Stimulated activated CD4-positive, alpha-beta T cell treated with anti-CD3 and anti-CD28 coated beads, Interleukin-2, amount 100 ng/mL, for 4 hours (primary cell): ENCODE data around the gene TEAD3.
A peak's percentile ranks its signal among the peaks of the same experiment; 100 is the strongest.

Experiments used
- DNase-seq: peaks from one replicate; pipeline ENCODE4 v3.0.0-alpha.2; 2020; ENCODE audit warnings: low read depth

Gene TEAD3

GRCh38 chr6:35475573-35475972 is 21.3 kb downstream of the TEAD3 start:
- no peak for DNase-seq

DNA sequence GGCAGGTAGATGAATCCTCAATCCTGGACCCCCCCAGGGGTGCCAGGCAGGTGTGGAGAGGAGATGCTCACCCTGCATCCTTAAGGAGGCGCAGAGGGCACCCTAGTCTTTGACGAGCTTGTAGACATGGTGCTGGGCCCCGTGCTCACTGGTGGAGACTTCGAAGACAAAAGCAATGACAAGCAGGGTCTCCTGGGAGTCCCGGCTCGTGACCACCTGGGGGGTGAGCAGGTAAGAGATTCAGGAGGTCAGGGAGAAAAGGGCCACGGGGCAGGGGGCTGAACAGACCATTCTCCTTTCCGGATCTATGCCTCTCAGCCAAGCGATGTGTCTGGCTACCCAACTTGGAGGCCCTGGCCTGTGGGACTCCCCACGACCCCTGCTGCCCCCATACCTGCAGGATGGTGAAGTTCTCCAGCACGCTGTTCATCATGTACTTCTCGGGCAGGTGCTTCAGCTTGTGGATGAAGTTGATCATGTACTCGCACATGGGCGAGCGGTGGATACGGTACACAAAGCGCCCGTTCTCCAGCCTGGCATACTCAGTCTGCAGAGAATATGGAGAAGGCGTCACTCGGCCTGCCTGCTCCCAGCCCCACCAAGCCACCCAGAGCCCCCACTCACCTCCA is 21.8 kb downstream of the TEAD3 start:
- no peak for DNase-seq

DNA sequence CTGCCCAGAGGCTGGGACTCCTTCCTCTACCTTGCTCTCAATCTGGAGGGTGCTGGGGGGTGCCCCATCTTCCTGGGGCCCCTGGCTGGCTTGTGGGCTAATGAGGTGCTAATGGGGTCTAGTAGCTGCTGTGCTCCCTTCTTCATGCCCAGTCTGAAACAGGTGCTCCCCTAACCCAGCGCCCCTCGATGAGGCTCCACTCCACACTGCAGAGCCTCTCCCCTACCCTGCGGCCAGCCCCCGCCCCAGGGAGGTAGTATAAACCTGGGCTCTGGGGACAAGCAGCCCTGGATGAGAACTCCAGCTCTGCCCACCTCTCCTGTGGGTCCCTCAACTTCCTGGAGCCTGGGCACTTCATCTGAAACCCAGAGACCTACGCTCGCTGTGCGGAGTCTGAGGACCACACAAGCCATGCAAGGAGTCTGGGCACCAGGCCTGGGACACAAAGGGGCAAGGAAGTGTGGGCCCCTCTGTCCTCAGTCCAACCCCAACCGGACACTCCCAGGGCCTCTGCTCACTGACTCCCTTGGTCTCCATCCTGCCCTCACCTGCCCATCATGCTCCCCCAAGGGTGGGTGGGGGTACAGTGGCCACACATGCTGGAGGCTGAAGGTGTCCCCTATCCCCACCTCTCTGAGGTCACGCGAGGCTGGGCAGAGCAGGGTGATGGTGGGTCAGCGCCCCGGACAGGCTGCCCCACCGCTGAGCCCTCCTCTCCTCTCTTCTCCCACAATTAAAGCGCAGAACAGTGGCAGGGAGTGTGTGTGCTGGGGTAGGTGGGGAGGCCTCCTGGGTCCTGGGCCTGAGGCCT is 22.5 kb downstream of the TEAD3 start:
- no peak for DNase-seq

- DNase-seq, result no peak
These were observed 23.1 kb downstream of the TEAD3 start for GRCh38 chr6:35473850-35474130.

DNA sequence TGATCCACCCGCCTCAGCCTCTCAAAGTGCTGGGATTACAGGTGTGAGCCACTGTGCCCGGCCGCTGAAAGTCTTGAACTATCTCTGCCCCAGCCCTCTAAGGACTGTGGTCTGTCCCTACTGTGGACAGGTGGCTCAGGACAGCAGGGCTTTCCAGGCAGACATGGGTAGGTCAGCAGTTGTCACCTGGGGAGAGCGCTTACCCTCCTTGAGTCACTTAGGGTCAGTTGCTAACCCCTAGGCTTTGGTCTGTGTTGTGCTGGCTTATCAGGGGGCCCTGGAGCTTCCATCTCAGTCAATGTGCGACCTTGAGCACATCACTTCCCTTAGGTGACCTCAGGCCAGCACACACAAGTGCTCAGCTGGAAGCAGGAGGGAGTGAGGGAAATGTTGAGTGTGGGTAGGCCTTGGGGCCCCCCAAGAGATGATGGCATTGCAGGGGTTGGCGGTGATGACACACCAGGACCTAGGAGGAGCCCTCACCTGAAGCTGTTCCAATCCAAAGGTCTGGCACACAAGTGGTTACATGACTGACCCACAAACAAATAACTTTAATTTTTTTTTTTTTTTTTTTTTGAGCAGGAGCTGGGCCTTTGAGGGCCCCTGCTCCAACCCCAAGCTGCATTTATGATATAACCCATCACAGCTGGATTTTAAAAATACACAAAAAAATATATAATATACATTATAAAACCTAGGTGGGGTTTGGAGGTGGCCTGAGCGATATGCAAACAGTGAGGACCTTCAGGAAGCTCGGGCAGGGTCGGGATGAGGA is 23.6 kb downstream of the TEAD3 start:
- no peak for DNase-seq

DNA sequence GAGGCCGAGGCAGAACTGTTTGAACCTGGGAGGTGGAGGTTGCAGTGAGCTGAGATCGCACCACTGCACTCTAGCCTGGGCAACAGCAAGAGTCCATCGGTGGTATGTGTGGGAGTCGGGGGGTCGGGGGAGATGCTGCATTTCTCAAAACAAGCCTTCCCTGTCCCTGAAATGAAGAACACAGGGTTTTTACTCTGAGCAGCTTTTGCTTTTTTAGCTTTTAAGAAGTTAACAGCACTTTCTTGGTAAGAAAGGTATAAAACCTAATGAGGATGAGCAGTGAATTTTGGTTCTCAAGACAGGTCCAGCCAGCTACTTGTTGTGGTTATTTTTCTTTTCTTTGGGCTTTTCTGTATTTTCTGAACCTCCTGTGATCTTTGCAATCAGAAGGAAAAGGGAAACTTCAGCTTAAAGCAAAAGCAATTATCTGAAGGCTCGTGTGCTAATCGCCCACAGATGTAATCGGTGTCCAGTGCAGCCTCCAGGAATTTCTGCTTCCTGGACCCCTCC is 25.0 kb downstream of the TEAD3 start:
- DNase-seq, result no peak

GRCh38 chr6:35470663-35471120 is 26.2 kb downstream of the TEAD3 start:
- no peak for DNase-seq

- DNase-seq, result no peak
These were observed 26.9 kb downstream of the TEAD3 start for GRCh38 chr6:35469751-35470662.

DNA sequence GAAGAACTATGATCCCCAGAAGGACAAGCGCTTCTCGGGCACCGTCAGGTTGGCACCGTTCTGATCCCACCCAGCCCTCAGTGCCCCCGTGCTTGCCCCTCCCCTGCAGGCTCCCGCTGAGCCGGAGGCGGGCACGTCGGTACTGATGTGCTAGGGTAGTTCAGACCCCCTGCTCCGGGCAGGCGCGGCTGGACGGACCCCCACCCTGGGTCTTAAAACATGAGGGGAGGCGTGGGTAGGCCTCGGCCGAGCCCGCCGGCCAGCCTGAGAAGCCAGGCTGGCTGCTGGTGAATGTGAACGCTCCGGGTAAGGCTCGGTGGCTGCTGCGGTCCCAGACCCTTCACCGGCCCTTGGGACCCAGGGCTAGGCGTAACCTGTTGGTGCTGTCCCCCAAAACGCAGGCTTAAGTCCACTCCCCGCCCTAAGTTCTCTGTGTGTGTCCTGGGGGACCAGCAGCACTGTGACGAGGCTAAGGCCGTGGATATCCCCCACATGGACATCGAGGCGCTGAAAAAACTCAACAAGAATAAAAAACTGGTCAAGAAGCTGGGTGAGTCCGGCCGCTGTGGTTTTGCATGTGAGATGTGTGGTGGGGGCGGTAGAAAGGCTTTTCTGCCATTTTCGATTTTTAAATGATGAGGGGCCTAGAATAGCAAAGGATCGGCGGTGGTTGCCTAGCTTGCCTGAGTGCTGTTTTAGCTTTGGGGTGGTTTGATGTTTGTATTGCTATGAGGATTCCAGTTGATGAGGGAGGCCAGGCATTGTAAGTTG is 27.7 kb downstream of the TEAD3 start:
- no peak for DNase-seq

- peak; percentile 96 for DNase-seq
These were observed 28.5 kb downstream of the TEAD3 start, which contains the start of gene RPL10A for GRCh38 chr6:35468181-35468979. RPL10A (plus strand) TSS chr6:35468401; CDS start chr6:35468435, 34 bp downstream.

DNA sequence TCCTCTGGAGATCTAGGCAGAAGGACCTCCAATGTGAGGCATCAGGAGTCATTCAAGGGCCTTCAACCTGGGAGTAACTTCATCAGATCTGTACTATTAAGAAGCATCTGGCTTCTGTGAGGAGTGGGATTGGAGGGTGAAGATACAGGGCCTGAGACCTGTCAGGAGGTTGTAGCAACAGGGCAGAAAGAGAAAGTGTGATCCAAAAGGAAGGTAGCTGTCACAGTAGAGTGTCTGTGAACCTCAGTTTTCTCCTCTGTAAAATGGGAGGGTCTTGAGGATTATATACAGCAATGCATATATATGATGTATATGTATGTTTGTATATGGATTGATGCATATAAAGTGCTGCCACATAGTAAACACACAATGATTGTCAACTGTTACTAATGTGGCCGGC is 31.2 kb downstream of the TEAD3 start:
- DNase-seq, result no peak

DNA sequence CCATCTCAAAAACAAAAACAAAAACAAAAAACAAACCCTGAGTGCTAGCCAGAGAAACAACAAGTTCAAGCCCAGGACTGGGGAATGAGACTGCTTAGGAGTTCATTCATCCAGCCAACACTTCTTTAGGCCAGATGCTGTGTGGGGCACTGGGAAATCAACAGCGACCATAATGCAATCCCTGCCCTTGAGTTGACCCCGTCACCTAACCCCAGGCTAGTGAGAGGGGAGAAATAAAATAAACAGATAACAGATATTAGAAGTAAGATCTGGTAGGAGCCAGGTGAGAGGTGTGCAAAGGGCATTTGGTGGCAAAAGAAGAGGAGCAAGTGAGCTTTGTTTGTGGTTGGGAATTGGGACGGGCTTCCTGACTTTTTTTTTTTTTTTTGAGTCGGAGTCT is 33.6 kb downstream of the TEAD3 start:
- no peak for DNase-seq

- no peak for DNase-seq
These were observed 35.6 kb downstream of the TEAD3 start for GRCh38 chr6:35461270-35461669.

DNA sequence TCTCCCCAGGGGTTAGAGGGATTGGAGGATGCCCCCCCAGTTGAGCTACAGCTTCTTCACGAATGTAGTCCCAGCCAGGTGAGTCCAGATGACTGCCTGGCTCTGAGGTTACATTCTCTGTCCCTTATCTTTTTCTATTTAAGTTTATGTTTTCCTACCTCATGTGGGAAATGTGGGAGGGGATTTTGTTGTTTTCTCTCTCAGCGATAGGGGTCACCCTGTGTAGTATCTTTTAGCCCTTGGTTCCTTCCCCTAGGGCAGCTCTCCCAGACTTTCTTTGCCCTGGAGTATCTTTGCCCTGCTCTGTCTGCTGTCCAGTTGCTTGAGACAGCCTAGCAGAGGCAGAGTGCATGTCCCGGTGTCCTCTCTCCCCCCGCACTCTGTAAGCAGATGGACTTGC is 39.0 kb downstream of the TEAD3 start:
- DNase-seq, result no peak

- DNase-seq, result no peak
These were observed 42.3 kb downstream of the TEAD3 start for GRCh38 chr6:35454391-35455110.

DNA sequence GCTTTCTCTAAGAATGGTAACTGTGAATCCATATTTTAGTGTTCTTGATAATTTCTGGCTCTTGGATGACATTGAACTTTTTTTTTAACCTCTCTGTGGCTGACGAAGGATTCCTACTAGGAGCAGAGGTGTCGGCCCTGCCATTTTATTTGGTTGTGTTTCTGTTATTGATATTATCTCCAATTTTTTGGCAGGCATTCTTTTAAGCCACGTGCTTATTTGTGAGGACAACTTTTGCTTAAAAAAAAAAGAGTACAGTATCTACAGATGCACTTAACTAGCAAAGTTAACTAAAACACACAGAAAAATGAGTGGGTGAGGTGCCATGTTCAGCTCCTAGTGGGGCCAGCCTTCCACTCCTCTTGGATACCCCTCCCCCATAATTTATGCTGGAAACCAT is 43.6 kb downstream of the TEAD3 start:
- DNase-seq, result no peak

DNA sequence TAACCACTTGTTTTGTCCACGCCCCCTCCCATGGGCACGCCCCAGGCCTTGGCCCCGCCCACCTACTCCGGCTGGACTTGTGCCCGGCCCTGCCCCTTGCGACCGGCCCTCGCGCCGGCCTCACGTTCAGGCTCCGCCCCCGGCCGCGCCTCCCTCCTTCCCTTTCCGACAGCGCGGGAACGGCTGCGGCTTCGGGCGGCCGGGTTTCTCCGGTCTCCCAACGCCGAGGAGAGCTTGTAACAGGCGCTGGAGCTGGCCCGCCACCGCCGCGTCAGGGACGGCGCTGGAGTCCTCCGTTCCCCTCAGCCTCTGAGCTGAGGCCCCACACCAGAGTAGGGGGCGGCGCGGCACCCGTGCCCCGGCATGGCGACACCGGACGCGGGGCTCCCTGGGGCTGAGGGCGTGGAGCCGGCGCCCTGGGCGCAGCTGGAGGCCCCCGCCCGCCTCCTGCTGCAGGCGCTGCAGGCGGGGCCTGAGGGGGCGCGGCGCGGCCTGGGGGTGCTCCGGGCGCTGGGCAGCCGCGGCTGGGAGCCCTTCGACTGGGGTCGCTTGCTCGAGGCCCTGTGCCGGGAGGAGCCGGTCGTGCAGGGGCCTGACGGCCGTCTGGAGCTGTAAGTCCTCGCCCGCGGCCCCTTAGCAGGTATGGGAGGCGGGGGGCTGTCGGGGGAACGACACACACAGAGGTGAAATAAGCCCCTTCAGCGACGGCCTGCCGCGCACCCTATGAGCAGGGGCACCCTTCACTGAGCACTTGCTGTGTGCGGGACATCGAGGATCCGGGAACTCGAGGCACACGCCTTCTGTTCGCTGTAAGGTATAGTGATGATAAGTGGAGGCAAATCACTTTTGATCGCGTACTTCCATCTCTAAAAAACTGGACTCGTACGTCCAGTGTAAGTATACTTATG is 44.4 kb downstream of the TEAD3 start, which contains the start of gene FANCE:
FANCE (plus strand) TSS at position 156 of the 908 bp plus-strand sequence; CDS start at position 364, 208 bp downstream.
- peak; percentile 78 for DNase-seq
